Epithelial cell of esophagus (primary cell): ENCODE data around the gene SPIN1.

Experiments used
- DNase-seq: peaks from one replicate; pipeline ENCODE4 v3.0.0; 2010; ENCODE audit warnings: low read depth
- H3K4me3 ChIP-seq: 2 replicates; pipeline ENCODE4 v1.5.1; 2011; ENCODE audit warnings: mild to moderate bottlenecking, low read length, control low read depth
- TF ChIP-seq, protein P1 (sequence below): IDR thresholded peaks from 2 replicates; pipeline ENCODE4 v1.5.1; 2011; ENCODE audit warnings: low read depth, mild to moderate bottlenecking, low read length, control low read depth, inconsistent platforms; ENCODE audit not compliant: insufficient read depth; ENCODE audit errors: missing control alignments

Gene SPIN1

DNA sequence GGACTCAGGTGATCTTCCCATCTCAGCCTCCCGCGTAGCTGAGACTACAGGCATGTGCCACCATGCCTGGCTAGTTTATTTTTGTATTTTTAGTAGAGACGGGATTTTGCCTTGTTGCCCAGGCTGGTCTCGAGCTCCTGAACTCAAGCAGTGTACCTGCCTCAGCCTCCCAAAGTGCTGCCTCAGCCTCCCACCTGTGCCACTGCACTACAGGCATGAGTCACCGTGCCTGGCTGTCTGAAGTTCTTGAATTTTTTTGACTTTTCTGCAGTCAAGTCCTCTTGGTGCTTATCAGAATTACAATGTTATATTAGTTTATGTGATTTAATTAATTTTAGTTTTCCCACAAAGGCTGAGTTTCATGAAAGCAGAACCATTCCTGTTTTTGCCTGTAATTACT, 9.8 kb downstream of the SPIN1 start:
- no peak overlapping the region for H3K4me3 ChIP-seq
- TF ChIP-seq, protein P1, sequence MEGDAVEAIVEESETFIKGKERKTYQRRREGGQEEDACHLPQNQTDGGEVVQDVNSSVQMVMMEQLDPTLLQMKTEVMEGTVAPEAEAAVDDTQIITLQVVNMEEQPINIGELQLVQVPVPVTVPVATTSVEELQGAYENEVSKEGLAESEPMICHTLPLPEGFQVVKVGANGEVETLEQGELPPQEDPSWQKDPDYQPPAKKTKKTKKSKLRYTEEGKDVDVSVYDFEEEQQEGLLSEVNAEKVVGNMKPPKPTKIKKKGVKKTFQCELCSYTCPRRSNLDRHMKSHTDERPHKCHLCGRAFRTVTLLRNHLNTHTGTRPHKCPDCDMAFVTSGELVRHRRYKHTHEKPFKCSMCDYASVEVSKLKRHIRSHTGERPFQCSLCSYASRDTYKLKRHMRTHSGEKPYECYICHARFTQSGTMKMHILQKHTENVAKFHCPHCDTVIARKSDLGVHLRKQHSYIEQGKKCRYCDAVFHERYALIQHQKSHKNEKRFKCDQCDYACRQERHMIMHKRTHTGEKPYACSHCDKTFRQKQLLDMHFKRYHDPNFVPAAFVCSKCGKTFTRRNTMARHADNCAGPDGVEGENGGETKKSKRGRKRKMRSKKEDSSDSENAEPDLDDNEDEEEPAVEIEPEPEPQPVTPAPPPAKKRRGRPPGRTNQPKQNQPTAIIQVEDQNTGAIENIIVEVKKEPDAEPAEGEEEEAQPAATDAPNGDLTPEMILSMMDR: no peak
- DNase-seq: no peak

DNA sequence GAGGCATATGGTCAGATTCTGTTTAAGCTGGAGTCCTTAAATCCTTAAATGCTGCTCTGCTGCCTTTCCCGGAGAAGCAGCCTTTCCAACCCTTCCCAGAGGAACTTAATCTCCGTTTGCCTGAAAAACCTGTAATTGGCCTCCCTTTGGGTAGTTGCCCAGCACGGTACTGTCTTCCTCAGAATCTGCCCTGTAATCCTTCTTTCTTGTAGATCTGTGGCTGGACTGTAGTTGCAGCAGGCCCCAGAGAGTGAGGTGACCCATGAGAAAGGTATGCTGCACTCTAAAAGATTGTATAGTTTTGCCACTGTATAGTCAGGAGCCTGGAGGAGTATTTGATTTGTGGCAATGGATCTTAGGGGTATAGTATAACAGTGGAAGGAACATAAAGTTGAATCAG, 11.7 kb downstream of the SPIN1 start:
- peak; percentile 64 for DNase-seq
- no peak overlapping the region for H3K4me3 ChIP-seq
- TF ChIP-seq, protein P1: no peak

DNA sequence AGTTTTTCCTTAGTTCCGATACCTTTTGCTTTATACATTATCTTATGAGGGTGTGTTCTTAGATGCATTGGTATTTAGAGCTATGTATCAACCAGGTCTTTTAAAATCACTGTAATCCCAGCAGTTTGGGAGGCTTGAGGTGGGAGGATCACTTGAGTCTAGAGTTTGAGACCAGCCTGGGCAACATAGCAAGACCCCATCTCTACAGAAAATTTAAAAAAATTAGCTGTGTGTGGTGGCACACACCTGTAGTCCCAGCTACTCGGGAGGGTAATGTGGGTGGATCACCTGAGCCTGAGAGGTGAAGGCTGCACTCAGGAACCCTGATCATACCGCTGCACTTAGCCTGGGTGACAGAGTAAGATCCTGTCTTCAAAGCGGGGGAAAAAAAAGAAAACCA, 15.1 kb downstream of the SPIN1 start:
- H3K4me3 ChIP-seq: no peak overlapping the region
- TF ChIP-seq, protein P1: no peak
- no peak for DNase-seq

GRCh38 chr9:88406051-88406450, 17.8 kb downstream of the SPIN1 start:
- TF ChIP-seq, protein P1: no peak
- DNase-seq: no peak
- H3K4me3 ChIP-seq: no peak overlapping the region

- TF ChIP-seq, protein P1: no peak
- no peak overlapping the region for H3K4me3 ChIP-seq
- no peak for DNase-seq
These were observed 23.2 kb downstream of the SPIN1 start for GRCh38 chr9:88411471-88411870.

DNA sequence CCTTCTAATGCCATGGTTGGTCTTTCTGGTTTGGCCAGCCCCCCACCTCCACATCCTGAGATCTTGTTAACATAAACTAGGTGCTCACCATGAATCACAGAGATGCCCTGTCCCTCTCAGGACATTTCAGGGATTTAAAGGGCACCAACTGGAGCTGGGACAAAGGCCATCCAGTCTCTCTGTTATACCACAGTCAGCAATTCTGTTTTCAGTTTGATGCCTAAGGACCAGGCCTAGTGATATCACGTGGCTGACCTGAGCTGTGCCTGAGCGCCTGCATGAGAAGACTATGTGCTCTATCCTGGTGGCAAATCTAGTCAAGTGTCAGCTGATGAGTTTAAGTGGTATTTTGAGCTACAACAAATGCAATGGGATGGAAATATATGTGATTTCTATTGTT, 26.1 kb downstream of the SPIN1 start:
- no peak for DNase-seq
- no peak overlapping the region for H3K4me3 ChIP-seq

GRCh38 chr9:88418025-88418424, 29.8 kb downstream of the SPIN1 start:
- no peak overlapping the region for H3K4me3 ChIP-seq
- DNase-seq: no peak
- TF ChIP-seq, protein P1: no peak

More for the DNA sequence above, 26.1 kb downstream of the SPIN1 start:
- TF ChIP-seq, protein P1: no peak
